HCT116 (cell line): ENCODE results near the gene SMARCA2. TPM values are rescaled to one million over a fixed set of nuclear protein-coding genes. Genes with fewer than 3 reads are reported as not detected.

ENCODE experiments used
- ATAC-seq: fragments of 200-7000 bp; cut with Tn5 transposase; 2 replicates; pipeline ENCODE4 v1.9.1; 2020; ENCODE audit warnings: mild to moderate bottlenecking, moderate library complexity
- BruUV-seq: library from RNA; stranded (reverse); fragments of 400-500 nt; replicated peaks from 2 replicates; lab custom pipeline; 2021; lab: Mats Ljungman, UMichigan
- CTCF ChIA-PET: fragments of 300-600 bp; sonication (Branson Sonifier 250); formaldehyde crosslinking; loops from one replicate; lab custom pipeline; 2021; ENCODE audit warnings: antibody characterized with exemption; lab: Charles Lee
- POLR2A ChIA-PET: fragments of 300-600, 350-600 bp; sonication (Branson Sonifier 250); formaldehyde crosslinking; loops from one replicate; lab custom pipeline; 2021; ENCODE audit warnings: antibody characterized with exemption; lab: Charles Lee
- RAD21 ChIA-PET, 2 experiments: fragments of 300-600 bp; sonication (Branson Sonifier 250); formaldehyde crosslinking; loops; one replicate each; lab custom pipeline; 2023; ENCODE audit warnings: low total read pairs in 2 of 2; ENCODE audit not compliant: uncharacterized antibody in 2 of 2, unreplicated experiment in 2 of 2, low non-redundant PET in 1 of 2; lab: Charles Lee
- DNase-seq: peaks from one replicate; pipeline ENCODE4 v3.0.0-alpha.2; 2010; ENCODE audit warnings: low read depth, low spot score
- H2AFZ ChIP-seq: fragments of 200-600 bp; shearing (Covaris generic), sonication (generic); 2 replicates; pipeline ENCODE4 v1.6.1; 2017; ENCODE audit warnings: low read depth, mixed run types, mixed read lengths, antibody characterized with exemption, low read length; ENCODE audit not compliant: poor library complexity, severe bottlenecking
- H3K27ac ChIP-seq: 2 replicates; pipeline ENCODE4 v1.5.1; 2012; ENCODE audit warnings: low read depth, low read length
- H3K27me3 ChIP-seq: fragments of 200-600 bp; sonication (generic); 2 replicates; pipeline ENCODE4 v1.6.1; 2016; ENCODE audit warnings: mixed run types, low read length, mixed read lengths; ENCODE audit not compliant: insufficient read depth
- H3K36me3 ChIP-seq, 2 experiments: fragments of 200-500 bp in 1 of 2; fragments of 200-600 bp in 1 of 2; sonication (Bioruptor generic) in 1 of 2; sonication (generic) in 1 of 2; 2 replicates each; pipeline versions ENCODE4 v1.5.1 to v1.6.1; 2014 to 2016; ENCODE audit warnings: low read length in 2 of 2, inconsistent platforms in 1 of 2, mixed read lengths in 1 of 2, mixed run types in 1 of 2; ENCODE audit not compliant: insufficient read depth in 2 of 2, control insufficient read depth in 1 of 2
- H3K4me1 ChIP-seq, 2 experiments: fragments of 200-600 bp in 1 of 2; sonication (generic) in 1 of 2; 2 replicates each; pipeline versions ENCODE4 v1.5.1 to v1.6.1; 2012 to 2017; ENCODE audit warnings: low read length in 2 of 2, inconsistent platforms in 1 of 2, mild to moderate bottlenecking in 1 of 2, mixed read lengths in 1 of 2, mixed run types in 1 of 2, moderate library complexity in 1 of 2; ENCODE audit not compliant: insufficient read depth in 2 of 2, control insufficient read depth in 1 of 2
- H3K4me2 ChIP-seq: fragments of 200-600 bp; sonication (generic); 2 replicates; pipeline ENCODE4 v1.6.1; 2017; ENCODE audit warnings: mixed run types, low read length, mixed read lengths
- H3K4me3 ChIP-seq, 2 experiments: fragments of 200-600 bp in 1 of 2; sonication (generic) in 1 of 2; replicated peaks in 1 of 2; 2 replicates each; pipeline ENCODE4 v1.5.1; 2011 to 2016; ENCODE audit warnings: low read length in 2 of 2, control low read depth in 1 of 2, low read depth in 1 of 2, mild to moderate bottlenecking in 1 of 2, mixed read lengths in 1 of 2, mixed run types in 1 of 2
- H3K79me2 ChIP-seq: fragments of 200-600 bp; sonication (generic); 2 replicates; pipeline ENCODE4 v1.6.1; 2017; ENCODE audit warnings: mild to moderate bottlenecking, mixed run types, low read length, moderate library complexity, mixed read lengths; ENCODE audit not compliant: insufficient read depth
- H3K9ac ChIP-seq: fragments of 200-600 bp; sonication (generic); 2 replicates; pipeline ENCODE4 v1.6.1; 2016; ENCODE audit warnings: low read length, mixed read lengths
- H3K9me2 ChIP-seq: fragments of 200-600 bp; sonication (generic), shearing (Covaris generic); 2 replicates; pipeline ENCODE4 v1.6.1; 2017; ENCODE audit warnings: mixed run types, mild to moderate bottlenecking, moderate library complexity; ENCODE audit not compliant: insufficient read depth
- H3K9me3 ChIP-seq, 2 experiments: fragments of 200-500 bp in 1 of 2; fragments of 200-600 bp in 1 of 2; sonication (Bioruptor generic) in 1 of 2; sonication (generic) in 1 of 2; 2 replicates each; pipeline ENCODE4 v1.6.1; 2014 to 2017; ENCODE audit warnings: low read length in 2 of 2, mixed read lengths in 2 of 2, inconsistent platforms in 1 of 2, low read depth in 1 of 2, mild to moderate bottlenecking in 1 of 2, mixed run types in 1 of 2, moderate library complexity in 1 of 2; ENCODE audit not compliant: control insufficient read depth in 1 of 2, insufficient read depth in 1 of 2
- H4K20me1 ChIP-seq: fragments of 200-600 bp; sonication (generic), shearing (Covaris generic); 2 replicates; pipeline ENCODE4 v1.6.1; 2017; ENCODE audit warnings: mixed run types, mild to moderate bottlenecking, moderate library complexity; ENCODE audit not compliant: insufficient read depth
- CEBPB ChIP-seq: IDR thresholded peaks from 2 replicates; pipeline ENCODE4 v1.6.1; 2012; ENCODE audit warnings: low read depth
- ELF1 ChIP-seq: IDR thresholded peaks from 2 replicates; pipeline ENCODE4 v1.6.1; 2012; ENCODE audit warnings: low read depth, borderline replicate concordance
- FOSL1 ChIP-seq: IDR thresholded peaks from 2 replicates; pipeline ENCODE4 v1.6.1; 2012; ENCODE audit warnings: low read depth
- POLR2A ChIP-seq: IDR thresholded peaks from 2 replicates; pipeline ENCODE4 v1.7.0; 2011; ENCODE audit warnings: borderline replicate concordance; ENCODE audit not compliant: insufficient read depth, insufficient read length; ENCODE audit errors: extremely low read depth
- POLR2AphosphoS5 ChIP-seq: IDR thresholded peaks from 2 replicates; pipeline ENCODE4 v1.6.1; 2011; ENCODE audit warnings: mild to moderate bottlenecking, low read depth, low read length, moderate library complexity
- RAD21 ChIP-seq: IDR thresholded peaks from 2 replicates; pipeline ENCODE4 v1.6.1; 2012; ENCODE audit warnings: low read depth, mild to moderate bottlenecking
- SIN3A ChIP-seq: IDR thresholded peaks from 2 replicates; pipeline ENCODE4 v1.6.1; 2012; ENCODE audit warnings: low read depth
- SRF ChIP-seq: IDR thresholded peaks from 2 replicates; pipeline ENCODE4 v1.6.1; 2012; ENCODE audit warnings: low read depth
- TCF7L2 ChIP-seq: IDR thresholded peaks from 2 replicates; pipeline ENCODE4 v1.7.0; 2011; ENCODE audit warnings: borderline replicate concordance, inconsistent platforms; ENCODE audit not compliant: insufficient read depth, insufficient read length; ENCODE audit errors: extremely low read depth
- ZFX ChIP-seq: fragments of 450-650 bp; IDR thresholded peaks from 2 replicates; pipeline ENCODE4 v1.6.1; 2017
- intact Hi-C: fragments of 100-400 bp; cut with micrococcal nuclease; formaldehyde crosslinking; loops from 2 replicates; pipeline ENCODE4 v1.10.0; 2022
- total RNA-seq: library from RNA; stranded (reverse); gene quantifications from one replicate; pipeline ENCODE4 v1.2.1, GENCODE V29; 2021; ENCODE audit not compliant: unreplicated experiment
- TF ChIP-seq, protein P1 (sequence below): IDR thresholded peaks from 2 replicates; pipeline ENCODE4 v1.6.1; 2011; ENCODE audit warnings: mild to moderate bottlenecking, low read length, moderate library complexity; ENCODE audit not compliant: insufficient replicate concordance; ENCODE audit errors: extremely low read depth
- TF ChIP-seq, protein P2 (sequence below): IDR thresholded peaks from 2 replicates; pipeline ENCODE4 v1.6.1; 2012
- TF ChIP-seq, protein P3 (sequence below): IDR thresholded peaks from 2 replicates; pipeline ENCODE4 v1.6.1; 2012

The SMARCA2 gene
- total RNA-seq, 1 experiment from 2014 or later: 14.7 TPM

DNA sequence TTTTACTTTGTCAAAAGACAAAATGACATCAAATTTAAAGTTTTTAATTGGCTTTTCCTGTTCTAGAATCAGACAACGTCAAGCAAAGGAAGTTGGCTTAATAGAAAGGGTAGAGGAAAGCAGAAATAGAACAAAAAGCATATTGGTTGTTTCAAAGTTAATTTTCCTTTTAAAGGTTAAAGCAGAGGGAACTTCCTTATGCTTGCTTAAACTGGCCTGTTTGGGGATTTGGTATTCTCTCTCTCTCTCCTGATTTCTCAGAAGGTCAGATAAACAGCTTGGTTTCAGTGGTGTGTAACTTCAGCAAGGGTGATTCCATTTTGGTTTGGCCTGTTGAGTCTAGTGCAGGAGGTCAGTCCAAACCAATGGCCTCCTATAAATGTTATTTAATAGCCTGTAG, 127.1 kb downstream of the SMARCA2 start:
- BruUV-seq: no TSS peak
- no peak for ATAC-seq
- POLR2A ChIA-PET: no interaction called here
- Histone ChIP-seq H3K4me3 (no peak overlapping the region), H3K4me1 (no peaks in the 10 kb centered on the region), H3K9ac (no peak overlapping the region), H3K36me3 (no peaks in the 10 kb centered on the region), H3K79me2 (no peaks in the 10 kb centered on the region), H2AFZ (no peak overlapping the region), H3K4me2 (no peak overlapping the region), H3K27ac (no peak overlapping the region), H3K27me3 (no peaks in the 10 kb centered on the region), H3K9me2 (no peaks in the 10 kb centered on the region), H3K9me3 (no peaks in the 10 kb centered on the region), H4K20me1 (no peaks in the 10 kb centered on the region)
- TF ChIP-seq ZFX: no peak
- DNase-seq: no peak
- CTCF ChIA-PET: no interaction called here
- intact Hi-C loops: no loop called here
- RAD21 ChIA-PET: no interaction called here

DNA sequence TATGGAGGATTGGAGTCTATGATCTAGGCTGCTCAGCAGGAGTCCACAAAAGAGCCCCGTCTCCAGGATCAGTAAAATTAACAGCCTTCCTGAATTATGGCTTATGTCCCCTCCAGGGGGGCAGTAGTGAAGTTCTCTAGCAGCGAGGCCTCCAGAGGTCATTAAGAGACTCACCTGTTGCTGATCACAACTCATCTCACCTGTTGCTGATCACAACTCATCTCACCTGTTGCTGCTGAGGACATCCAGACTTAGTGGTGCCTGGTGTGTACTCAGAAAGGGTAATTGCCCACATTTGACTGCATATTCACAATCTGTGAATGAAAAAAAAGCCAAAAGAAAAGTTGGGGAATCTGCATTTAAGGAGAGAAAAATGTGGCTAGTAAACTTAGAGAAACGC, 129.5 kb downstream of the SMARCA2 start:
- intact Hi-C loops: no loop called here
- Histone ChIP-seq H3K27ac (no peak overlapping the region), H3K4me1 (no peaks in the 10 kb centered on the region), H3K4me3 (no peak overlapping the region), H2AFZ (no peak overlapping the region), H3K9me2 (no peaks in the 10 kb centered on the region), H3K27me3 (no peaks in the 10 kb centered on the region), H3K9ac (no peak overlapping the region), H3K9me3 (no peaks in the 10 kb centered on the region), H3K36me3 (no peaks in the 10 kb centered on the region), H3K79me2 (no peaks in the 10 kb centered on the region), H4K20me1 (no peaks in the 10 kb centered on the region), H3K4me2 (no peak overlapping the region)
- TF ChIP-seq FOSL1 (no peak), RAD21 (no peak), TCF7L2 (no peak), SRF (no peak), POLR2AphosphoS5 (no peak), ZFX (no peak), CEBPB (no peak), ELF1 (no peak), SIN3A (no peak), POLR2A (no peak)
- TF ChIP-seq, protein P1, sequence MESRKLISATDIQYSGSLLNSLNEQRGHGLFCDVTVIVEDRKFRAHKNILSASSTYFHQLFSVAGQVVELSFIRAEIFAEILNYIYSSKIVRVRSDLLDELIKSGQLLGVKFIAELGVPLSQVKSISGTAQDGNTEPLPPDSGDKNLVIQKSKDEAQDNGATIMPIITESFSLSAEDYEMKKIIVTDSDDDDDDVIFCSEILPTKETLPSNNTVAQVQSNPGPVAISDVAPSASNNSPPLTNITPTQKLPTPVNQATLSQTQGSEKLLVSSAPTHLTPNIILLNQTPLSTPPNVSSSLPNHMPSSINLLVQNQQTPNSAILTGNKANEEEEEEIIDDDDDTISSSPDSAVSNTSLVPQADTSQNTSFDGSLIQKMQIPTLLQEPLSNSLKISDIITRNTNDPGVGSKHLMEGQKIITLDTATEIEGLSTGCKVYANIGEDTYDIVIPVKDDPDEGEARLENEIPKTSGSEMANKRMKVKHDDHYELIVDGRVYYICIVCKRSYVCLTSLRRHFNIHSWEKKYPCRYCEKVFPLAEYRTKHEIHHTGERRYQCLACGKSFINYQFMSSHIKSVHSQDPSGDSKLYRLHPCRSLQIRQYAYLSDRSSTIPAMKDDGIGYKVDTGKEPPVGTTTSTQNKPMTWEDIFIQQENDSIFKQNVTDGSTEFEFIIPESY: no peak
- TF ChIP-seq, protein P2, sequence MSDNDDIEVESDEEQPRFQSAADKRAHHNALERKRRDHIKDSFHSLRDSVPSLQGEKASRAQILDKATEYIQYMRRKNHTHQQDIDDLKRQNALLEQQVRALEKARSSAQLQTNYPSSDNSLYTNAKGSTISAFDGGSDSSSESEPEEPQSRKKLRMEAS: no peak
- TF ChIP-seq, protein P3, sequence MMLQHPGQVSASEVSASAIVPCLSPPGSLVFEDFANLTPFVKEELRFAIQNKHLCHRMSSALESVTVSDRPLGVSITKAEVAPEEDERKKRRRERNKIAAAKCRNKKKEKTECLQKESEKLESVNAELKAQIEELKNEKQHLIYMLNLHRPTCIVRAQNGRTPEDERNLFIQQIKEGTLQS: no peak
- ATAC-seq (no peak), DNase-seq (no peak)
- ChIA-PET CTCF (no interaction called here), POLR2A (interaction anchor here (0.6 kb wide), 1 partner anchor 699 kb away, joined by 3 read pairs; no protein-coding TSS in a partner anchor), RAD21 (no interaction called here)
- BruUV-seq: no TSS peak
